HG02571 (cell line): ENCODE results near the gene HS1BP3.

ENCODE experiments used
- ATAC-seq: cut with Tn5 transposase; IDR thresholded peaks from one replicate; pipeline ENCODE4 v1.9.1; 2021; ENCODE audit warnings: mild to moderate bottlenecking, moderate library complexity; ENCODE audit not compliant: unreplicated experiment

HS1BP3 gene

DNA sequence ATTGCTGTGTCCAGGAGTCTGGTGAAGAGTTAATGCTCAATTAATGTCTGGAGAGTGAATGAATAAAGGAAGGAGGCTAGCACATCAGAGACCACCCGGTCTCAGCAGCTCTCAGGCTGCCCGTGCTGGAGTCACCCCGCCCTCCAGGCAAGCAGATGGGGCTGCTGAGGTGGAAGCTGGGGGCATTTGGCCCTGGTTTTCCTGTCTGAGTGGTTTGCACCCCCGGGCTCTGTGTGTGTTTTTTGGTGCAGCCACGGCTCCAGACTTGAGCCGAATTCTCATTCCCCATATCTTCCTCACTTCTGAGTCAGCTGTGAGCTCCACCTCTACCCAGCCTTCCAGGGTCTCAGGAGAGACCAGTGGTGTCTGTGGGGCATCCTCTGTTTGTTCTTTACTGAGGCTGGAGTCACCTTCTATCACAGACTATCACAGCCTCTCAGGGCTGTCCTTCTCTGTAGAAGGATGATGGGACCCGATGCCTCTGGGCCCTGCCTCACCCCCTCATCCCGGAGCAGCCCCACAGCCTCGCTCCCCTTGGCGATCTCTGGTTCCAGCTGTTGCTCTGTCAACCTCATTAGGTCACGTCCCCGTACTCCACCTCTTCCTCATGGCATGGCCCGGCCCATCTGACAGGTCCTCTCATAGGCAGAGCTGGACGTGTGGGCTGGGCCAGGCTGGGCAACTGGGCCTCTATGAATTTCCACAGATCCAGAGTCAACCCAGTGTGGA is 60.8 kb downstream of the HS1BP3 start:
- ATAC-seq, result no peak

GRCh38 chr2:20588918-20589871 is 61.7 kb downstream of the HS1BP3 start:
- no peak for ATAC-seq

DNA sequence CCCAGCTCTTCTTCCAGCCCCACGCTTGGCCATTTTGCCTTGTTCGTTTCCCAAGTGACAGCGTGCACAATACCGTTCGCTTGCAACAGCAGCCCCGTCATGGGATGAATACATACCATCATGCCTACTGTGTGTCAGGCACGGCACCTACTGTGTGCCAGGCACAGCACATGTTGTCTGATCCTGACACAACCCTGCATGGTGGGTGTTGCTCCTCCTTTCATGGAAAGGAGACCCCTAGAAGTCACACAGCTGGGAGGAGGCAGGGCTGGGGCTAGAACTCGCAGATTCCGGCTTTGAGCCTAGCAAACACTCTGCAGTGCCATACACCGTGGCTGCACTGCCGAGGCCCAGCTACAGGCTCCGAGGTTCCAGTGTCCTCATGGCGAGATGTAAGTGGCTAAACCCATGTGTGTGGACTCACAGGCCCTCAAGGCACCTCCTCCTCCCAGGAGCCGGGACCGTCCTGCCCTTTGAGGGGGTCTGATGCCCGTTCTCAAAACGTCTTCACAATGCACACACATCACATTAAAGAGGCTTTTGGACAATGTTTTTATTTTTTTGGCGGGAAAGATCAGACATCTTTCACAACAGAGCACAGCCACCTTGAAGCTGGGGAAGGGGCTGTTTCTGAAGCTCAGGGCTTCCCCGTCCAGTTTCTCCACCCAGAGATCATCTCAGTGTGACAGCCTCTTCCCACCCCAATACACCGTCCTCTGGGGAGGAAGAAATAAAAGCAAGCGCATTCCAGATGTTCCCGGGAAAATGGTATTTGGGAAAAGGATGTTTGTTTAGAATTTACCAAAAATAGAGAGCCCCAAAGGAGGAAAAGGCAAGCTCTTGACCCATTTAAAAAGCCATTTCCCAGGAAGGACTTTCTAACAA is 64.9 kb downstream of the HS1BP3 start:
- ATAC-seq, result no peak

GRCh38 chr2:20585359-20585709 is 65.6 kb downstream of the HS1BP3 start:
- ATAC-seq, result no peak

- ATAC-seq, result no peak
These were observed 66.2 kb downstream of the HS1BP3 start for GRCh38 chr2:20584399-20585358.

DNA sequence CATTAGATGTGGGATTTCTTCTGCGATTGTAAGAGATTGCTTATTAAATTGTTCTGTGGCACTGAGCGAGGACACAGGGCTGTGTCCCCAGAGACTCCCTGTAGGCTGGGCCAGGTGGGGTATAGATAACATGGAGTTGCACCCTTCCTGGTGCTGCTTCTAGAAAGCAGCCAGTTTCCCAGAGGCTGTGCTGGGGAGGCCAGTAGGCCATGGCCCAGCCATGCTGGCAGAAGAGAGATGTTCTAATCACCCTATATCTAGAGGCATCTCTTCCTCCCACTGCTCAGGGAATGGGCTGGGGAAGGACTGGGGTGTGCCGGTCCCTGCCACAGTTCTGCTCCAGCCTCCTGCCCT is 66.9 kb downstream of the HS1BP3 start:
- no peak for ATAC-seq

GRCh38 chr2:20583425-20583881 is 67.4 kb downstream of the HS1BP3 start:
- no peak for ATAC-seq

DNA sequence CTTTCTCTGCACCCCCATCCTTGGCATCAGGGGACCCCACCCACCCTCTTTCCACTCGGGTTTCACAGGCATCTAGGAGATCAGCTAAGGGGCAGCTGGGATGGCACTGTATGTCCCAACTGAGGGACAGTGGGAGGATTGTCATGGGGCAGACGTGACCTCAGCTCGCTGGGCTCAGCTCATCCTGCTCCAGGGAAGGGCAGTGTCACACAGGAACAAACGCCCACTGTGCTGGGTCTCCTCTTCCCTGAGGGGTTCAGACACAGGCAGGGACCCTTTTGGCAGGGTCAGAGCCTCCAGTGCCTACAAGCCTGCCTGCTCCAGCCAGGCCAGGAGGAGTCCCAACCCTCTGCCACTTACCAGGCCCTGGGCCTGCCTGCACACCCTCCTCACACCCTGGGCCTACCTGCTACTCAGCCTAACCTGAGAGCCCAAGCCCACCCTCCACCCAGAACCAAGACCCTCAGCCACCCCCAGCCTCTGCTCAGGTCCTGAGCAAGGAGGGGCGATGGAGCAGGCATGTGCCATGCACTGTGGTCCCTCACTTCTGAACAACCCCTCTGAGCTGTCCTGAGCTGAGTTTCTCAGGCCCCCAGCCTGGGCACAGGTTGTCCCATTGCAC is 68.2 kb downstream of the HS1BP3 start:
- ATAC-seq, result no peak

DNA sequence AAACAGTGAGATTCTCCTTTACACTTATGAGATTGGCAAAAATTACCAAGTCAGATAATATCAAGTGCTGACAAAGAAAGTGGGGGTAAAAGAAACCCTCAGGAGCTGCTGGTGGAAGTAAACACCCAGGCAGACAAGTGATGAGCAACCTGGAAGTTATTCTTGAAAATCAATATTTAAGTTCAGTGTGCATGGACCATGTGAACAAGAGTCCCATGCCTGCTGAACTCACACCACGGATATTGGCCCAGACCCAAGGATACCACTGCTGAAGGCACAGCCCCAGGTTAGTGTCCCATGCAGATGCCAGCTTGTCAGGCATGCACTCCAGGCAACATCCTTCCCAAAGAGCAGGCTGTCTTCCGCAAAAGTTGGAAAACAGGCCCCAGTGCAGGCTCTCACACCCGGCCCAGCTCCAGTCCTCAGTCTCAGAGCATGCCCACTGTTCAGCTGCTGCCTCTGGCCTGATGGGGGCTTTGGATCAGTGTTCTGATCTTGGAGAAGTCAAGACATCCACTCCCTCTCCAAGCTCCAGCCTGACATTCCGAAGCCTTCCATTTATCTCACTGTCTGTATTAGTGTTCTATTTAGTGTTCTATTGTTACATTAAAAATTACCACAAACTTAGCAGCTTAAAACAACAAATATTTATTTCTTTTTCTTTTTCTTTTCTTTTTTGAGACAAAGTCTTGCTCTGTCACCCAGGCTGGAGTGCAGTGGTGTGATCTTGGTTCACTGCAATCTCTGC is 70.0 kb downstream of the HS1BP3 start:
- ATAC-seq, result no peak

- no peak for ATAC-seq
These were observed 71.0 kb downstream of the HS1BP3 start for GRCh38 chr2:20579866-20580265.

DNA sequence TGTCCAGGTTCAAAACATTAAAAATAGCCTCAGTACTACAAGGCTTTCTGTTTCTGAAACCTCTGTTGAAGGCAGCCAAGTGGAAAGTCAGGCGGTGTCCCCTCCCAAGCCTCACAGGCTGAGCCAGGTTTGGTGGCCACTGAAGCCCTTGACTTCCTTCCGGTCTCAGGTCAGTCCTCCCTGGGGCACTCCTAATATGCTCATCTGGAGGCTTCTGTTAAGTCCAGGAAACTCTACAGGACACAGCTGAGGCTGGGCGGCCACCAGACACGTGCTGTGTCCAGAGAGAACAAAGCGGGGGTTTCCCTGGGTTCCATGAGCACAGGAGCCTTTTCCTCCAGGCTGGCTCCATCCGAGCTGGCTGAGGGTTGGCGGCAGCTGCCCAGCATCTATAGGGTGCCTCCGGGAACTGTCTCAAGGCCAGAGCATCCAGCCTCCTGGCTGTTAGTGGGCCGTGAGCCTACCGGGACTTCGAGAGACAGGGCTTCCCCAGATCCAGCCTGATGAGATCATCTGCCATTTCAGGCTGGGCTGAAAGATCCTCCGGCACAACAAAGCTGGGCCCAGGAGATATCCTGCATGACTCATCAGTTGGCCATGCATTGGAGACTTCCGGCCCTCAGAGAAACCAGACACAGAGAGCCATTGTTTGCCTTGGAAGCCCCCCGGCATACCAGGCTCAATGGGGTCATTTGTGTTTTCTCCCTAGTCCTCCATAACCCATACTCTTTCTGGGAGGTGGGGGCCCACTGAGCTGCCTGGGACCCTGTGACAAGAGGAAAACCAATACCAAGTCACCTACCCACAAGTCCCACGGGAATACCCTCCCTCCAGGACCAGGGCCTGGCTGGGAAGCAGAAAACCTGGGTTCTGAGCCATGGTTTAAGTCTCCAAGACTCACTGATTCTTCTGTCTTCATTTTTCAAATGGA is 71.7 kb downstream of the HS1BP3 start:
- peak; percentile 55 for ATAC-seq

GRCh38 chr2:20578266-20578894 is 72.5 kb downstream of the HS1BP3 start:
- ATAC-seq, result no peak

DNA sequence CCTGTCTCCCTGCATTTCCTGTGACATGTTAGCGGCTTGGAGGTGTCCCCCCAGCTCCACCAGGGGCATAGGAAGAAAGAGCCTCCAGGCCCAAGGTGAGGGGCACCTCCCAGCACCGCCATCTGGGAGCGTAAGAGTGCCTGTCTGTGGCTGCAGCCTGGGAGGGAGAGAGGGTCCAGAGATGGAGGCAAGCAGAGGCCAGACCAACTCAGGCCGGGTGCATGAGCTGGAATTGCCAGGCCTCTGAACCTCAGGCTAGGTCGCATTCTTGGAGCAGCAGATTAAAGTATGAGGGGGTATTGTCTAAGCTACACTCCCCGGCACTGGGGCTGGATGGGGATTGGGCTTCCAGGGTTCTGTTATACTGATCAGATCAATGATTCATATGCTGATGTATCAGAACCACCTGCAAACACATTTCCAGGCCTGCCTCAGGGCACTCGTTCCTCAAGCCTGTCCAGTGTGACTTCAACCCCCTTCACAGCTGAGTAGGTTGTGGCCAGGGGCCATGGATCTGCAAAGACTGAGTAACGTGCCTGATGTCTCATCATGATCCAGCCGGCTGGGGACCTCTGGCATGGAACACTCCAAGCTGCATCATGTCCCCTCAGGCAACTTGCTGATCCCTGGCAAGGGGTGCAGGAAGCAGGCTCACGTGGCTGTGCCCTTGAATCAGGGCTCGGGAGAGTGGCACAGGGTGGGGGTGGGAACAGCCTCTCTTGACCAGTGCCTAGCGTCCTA is 73.2 kb downstream of the HS1BP3 start:
- no peak for ATAC-seq

DNA sequence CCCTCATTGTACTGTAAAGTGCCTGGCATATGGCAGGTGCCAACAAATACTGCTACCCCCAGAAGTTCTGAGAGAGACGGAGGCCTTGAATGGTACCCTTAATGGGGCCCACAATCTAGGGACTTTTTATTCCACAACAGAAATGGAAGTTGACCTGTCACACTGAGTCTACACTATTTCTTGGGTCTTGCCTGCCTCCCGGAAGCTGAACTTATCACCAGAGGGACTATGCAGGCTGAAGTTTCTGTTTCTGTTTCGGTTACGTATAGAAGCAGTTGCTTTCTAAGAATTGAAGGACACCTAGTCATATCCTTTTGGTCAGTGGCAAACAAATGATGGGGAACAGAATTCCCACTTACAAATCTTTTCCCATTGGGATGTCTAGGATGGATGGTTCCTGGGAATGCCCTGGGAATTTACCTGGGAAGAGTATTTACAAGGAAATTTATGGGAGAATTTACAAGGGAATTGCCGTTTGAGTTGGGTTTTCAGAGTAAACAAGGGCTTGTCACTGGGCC is 74.2 kb downstream of the HS1BP3 start:
- peak; percentile 76 for ATAC-seq

DNA sequence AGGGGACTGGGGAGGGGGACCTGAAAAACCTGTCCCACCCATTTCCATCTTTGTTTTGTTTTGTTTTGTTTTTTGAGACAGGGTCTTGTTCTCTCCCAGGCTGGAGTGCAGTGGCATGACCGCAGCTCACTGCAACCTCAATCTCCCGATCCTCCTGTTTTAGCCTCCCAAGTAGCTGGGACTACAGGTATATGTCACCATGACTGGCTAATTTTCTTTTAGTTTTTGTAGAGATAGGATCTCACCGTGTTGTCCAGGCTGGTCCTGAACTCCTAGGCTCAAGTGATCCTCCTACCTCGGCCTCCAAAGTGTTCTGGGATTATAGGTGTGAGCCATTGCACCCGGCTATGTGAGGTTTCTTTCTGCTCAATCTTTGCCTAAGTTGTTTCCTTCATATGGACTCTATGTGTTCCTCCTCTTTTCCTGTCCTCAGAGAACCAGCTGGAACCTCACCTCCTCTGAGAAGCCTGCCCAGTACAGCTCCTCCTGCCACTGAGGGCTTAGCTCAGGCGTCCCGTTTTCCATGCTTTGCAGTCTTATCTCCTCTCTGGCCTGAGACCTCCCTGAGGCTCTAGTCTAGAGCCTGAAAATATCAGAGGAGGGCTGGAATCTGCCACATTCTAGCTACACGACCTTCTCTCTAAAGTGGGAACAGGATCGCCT is 74.8 kb downstream of the HS1BP3 start:
- no peak for ATAC-seq

- ATAC-seq, result no peak
These were observed 75.5 kb downstream of the HS1BP3 start for GRCh38 chr2:20575414-20575813.
